HCT116 (cell line): ENCODE data around the gene ADNP2.

Experiments
- CEBPB ChIP-seq: IDR thresholded peaks from 2 replicates; pipeline ENCODE4 v1.6.1; 2012; ENCODE audit warnings: low read depth
- CTCF ChIP-seq, 3 experiments: fragments of 200-600 bp in 1 of 3; sonication (generic) in 1 of 3; IDR thresholded peaks in 2 of 3; conservative IDR thresholded peaks in 1 of 3; 2 replicates each; pipeline ENCODE4 v1.5.1; 2012 to 2017; ENCODE audit warnings: low read depth in 2 of 3, low read length in 2 of 3, antibody characterized with exemption in 1 of 3, borderline replicate concordance in 1 of 3, control low read depth in 1 of 3, mild to moderate bottlenecking in 1 of 3, mixed read lengths in 1 of 3, mixed run types in 1 of 3, moderate library complexity in 1 of 3; ENCODE audit not compliant: insufficient read depth in 1 of 3
- ELF1 ChIP-seq: IDR thresholded peaks from 2 replicates; pipeline ENCODE4 v1.6.1; 2012; ENCODE audit warnings: low read depth, borderline replicate concordance
- EZH2 ChIP-seq: fragments of 200-600 bp; sonication (generic); IDR thresholded peaks from 2 replicates; pipeline ENCODE4 v1.6.1; 2017; ENCODE audit warnings: antibody characterized with exemption, mixed run types
- MAX ChIP-seq: IDR thresholded peaks from 2 replicates; pipeline ENCODE4 v1.6.1; 2012
- POLR2A ChIP-seq: IDR thresholded peaks from 2 replicates; pipeline ENCODE4 v1.7.0; 2011; ENCODE audit warnings: borderline replicate concordance; ENCODE audit not compliant: insufficient read depth, insufficient read length; ENCODE audit errors: extremely low read depth
- REST ChIP-seq: IDR thresholded peaks from 2 replicates; pipeline ENCODE4 v1.6.1; 2012; ENCODE audit warnings: low read depth
- SRF ChIP-seq: IDR thresholded peaks from 2 replicates; pipeline ENCODE4 v1.6.1; 2012; ENCODE audit warnings: low read depth
- ZBTB33 ChIP-seq: IDR thresholded peaks from 2 replicates; pipeline ENCODE4 v1.6.1; 2011; ENCODE audit warnings: mild to moderate bottlenecking, low read length, moderate library complexity; ENCODE audit not compliant: insufficient replicate concordance; ENCODE audit errors: extremely low read depth

- no peak for TF ChIP-seq MAX
- TF ChIP-seq SRF: no peak
- no peak for TF ChIP-seq CTCF (IDR thresholded peaks at IDR 0.05 in 2 of 3, conservative IDR thresholded peaks at IDR 0.05 in 1 of 3; ENCODE audit: borderline replicate concordance in 1 of 3, insufficient read depth in 1 of 3, low read depth in 2 of 3, low read length in 2 of 3)
- TF ChIP-seq ZBTB33: no peak
- no peak for TF ChIP-seq EZH2
- TF ChIP-seq POLR2A: no peak
- no peak for TF ChIP-seq REST
- TF ChIP-seq ELF1: no peak
- TF ChIP-seq CEBPB: no peak
These were observed 933 bp upstream of the ADNP2 start for GRCh38 chr18:80108121-80108536.
